ENCODE measurements around the gene TRPM5.

Gene TRPM5

DNA sequence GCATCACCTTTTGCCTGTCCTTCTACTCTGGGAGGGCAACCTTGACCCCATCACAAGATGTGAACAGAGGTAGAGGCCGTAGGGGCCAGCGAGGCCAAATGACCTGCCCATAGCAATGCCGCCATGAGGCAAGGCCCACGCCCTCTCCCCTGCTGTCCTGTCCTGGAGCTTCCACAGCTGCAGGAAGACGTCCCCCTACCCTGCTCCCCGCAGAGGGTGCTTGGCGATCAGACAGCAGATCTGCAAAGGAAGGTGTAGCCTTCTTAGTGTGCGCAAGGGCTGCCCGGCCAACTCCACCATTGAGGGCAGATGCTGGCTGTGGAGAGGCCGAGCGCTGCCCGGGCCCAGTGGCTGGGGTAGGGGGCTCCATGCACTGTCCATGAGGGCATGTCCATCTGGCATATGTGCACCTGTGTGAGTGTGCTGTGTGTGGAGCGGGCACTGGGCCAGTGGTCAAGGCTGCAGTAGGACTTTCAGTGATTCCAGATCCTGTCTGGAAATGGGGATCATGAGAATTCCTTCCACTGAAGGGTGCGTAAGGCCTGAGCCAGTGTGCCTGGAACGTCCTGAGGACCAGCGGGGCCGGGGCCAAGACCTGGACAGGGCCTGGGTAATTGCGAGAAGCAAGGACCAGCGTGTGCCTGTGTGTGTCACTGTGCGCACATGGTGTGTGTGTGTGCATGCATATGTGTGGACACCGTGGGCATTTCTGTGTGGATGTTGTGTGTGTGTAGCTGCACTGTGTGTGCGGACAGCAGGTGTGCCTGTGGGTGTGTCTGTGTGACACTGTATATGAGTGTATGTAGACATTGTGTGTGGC, 11.0 kb downstream of the TRPM5 start:
- Histone ChIP-seq H3K27me3 (replicated peaks; ENCODE audit: control insufficient read depth, insufficient read depth, low read length) (no peaks in the 10 kb centered on the region), H3K36me3 (ENCODE audit: control insufficient read depth, insufficient read depth, low read length) (no peaks in the 10 kb centered on the region), H3K4me3 (replicated peaks; ENCODE audit: low read depth, low read length) (no peak overlapping the region)
- TF ChIP-seq, protein P1, sequence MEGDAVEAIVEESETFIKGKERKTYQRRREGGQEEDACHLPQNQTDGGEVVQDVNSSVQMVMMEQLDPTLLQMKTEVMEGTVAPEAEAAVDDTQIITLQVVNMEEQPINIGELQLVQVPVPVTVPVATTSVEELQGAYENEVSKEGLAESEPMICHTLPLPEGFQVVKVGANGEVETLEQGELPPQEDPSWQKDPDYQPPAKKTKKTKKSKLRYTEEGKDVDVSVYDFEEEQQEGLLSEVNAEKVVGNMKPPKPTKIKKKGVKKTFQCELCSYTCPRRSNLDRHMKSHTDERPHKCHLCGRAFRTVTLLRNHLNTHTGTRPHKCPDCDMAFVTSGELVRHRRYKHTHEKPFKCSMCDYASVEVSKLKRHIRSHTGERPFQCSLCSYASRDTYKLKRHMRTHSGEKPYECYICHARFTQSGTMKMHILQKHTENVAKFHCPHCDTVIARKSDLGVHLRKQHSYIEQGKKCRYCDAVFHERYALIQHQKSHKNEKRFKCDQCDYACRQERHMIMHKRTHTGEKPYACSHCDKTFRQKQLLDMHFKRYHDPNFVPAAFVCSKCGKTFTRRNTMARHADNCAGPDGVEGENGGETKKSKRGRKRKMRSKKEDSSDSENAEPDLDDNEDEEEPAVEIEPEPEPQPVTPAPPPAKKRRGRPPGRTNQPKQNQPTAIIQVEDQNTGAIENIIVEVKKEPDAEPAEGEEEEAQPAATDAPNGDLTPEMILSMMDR (IDR thresholded peaks at IDR 0.05; ENCODE audit: insufficient read depth, low read length, poor library complexity, severe bottlenecking) = no peak
- peak; percentile 3 for DNase-seq (ENCODE audit: extremely low read depth, insufficient read length)

DNA sequence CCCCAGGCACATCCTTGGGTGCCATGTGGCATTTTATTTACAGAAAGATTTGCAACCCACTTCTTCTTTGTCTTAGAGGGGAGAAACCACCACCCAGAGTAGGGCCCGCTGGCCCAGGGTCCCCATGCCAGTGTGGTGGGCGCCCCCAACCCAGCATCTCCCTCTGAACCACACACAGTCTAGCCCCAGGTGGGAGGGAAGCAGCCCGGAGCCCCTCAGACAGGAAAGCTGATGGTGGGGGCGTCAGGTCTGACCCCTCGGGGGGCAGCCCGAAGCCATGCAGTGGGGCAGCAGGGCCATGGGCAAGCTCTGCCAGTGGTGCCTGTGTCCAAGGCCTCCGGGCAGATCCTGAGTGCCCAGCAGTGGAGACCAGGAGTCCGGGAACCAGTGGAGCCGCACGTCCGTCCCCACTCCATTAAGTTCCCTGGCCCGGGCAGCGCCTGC, 11.7 kb downstream of the TRPM5 start:
- peak; percentile 1 for DNase-seq (ENCODE audit: extremely low read depth, insufficient read length)
- H3K27me3 ChIP-seq (replicated peaks; ENCODE audit: control insufficient read depth, insufficient read depth, low read length) = no peaks in the 10 kb centered on the region
- H3K36me3 ChIP-seq (ENCODE audit: control insufficient read depth, insufficient read depth, low read length) = no peaks in the 10 kb centered on the region
- no peak overlapping the region for H3K4me3 ChIP-seq (replicated peaks; ENCODE audit: low read depth, low read length)
- TF ChIP-seq, protein P1 (IDR thresholded peaks at IDR 0.05; ENCODE audit: insufficient read depth, low read length, poor library complexity, severe bottlenecking) = no peak

DNA sequence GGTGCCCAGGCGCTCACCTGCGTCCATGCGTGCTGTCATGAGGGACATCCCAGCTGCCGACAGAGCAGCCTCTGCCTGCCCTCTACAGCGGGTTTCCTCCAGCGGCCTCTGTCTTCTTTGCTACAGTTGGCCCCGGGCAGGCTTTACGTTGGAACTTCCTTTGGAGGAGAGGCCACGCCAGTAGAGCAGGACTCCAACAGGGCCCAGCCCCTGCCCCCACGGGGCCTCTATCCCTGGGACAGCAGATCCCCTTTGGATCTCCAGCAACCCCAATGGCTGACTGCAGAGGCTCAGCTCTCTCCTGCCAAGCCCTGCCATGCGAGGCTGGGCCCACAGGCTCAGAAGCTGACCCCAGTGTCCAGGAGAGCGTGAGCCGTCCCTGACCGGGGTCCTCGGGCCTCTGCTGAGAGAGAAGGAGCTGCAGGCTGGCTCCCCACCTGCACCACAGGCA, 12.1 kb downstream of the TRPM5 start:
- peak; percentile 0 for DNase-seq (ENCODE audit: extremely low read depth, insufficient read length)
- Histone ChIP-seq H3K36me3 (ENCODE audit: control insufficient read depth, insufficient read depth, low read length) (no peaks in the 10 kb centered on the region), H3K4me3 (replicated peaks; ENCODE audit: low read depth, low read length) (no peak overlapping the region), H3K27me3 (replicated peaks; ENCODE audit: control insufficient read depth, insufficient read depth, low read length) (no peaks in the 10 kb centered on the region)
- TF ChIP-seq, protein P1 (IDR thresholded peaks at IDR 0.05; ENCODE audit: insufficient read depth, low read length, poor library complexity, severe bottlenecking) = no peak

DNA sequence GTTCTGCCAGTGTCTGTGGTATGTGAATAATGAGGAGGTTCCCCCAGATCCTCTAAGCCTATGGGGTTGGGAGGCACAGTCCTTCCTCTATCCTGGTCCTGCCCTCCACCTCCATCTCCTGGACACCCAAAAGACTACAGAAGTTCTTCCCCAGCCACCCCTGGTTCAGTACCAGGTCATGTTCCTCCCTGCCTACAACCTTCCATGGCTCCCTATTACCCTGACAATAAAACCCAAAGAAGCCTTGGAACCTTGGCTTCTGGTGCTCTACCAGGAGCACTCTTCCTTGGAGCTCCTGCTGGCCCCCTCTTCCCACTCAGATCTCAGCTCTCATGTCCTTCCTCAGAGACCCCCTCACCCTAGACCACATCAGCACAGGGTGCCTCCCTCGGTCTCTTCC, 12.9 kb downstream of the TRPM5 start:
- TF ChIP-seq, protein P1 (IDR thresholded peaks at IDR 0.05; ENCODE audit: insufficient read depth, low read length, poor library complexity, severe bottlenecking) = no peak
- no peak for DNase-seq (ENCODE audit: extremely low read depth, insufficient read length)
- H3K27me3 ChIP-seq (replicated peaks; ENCODE audit: control insufficient read depth, insufficient read depth, low read length) = no peaks in the 10 kb centered on the region
- no peaks in the 10 kb centered on the region for H3K36me3 ChIP-seq (ENCODE audit: control insufficient read depth, insufficient read depth, low read length)
- no peak overlapping the region for H3K4me3 ChIP-seq (replicated peaks; ENCODE audit: low read depth, low read length)

DNA sequence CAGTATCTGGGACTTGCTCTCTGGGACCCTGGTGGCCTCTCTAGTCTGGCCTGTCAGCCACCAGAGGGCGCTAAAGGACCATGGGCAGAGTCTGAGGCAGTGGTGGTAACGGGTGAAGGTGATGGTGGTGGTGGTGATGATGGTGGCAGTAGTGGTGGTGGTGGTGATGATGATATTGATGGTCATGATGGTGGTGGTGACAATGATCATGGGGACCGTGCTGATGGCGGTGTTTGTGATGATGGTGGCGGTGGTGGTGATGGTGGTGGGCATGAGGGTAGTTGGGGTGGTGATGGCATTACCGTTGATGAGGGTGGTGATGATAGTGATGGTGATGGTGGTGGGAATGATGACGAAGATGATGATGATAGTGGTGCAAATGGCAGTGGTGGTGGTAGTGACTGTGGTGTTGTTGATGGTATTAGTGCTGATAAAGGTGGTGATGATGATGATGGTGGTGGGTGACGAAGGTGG, 16.0 kb downstream of the TRPM5 start:
- Histone ChIP-seq H3K4me3 (replicated peaks; ENCODE audit: low read depth, low read length) (no peak overlapping the region), H3K36me3 (ENCODE audit: control insufficient read depth, insufficient read depth, low read length) (no peaks in the 10 kb centered on the region), H3K27me3 (replicated peaks; ENCODE audit: control insufficient read depth, insufficient read depth, low read length) (no peaks in the 10 kb centered on the region; the same call in 1 of the 2 replicates)
- TF ChIP-seq, protein P1 (IDR thresholded peaks at IDR 0.05; ENCODE audit: insufficient read depth, low read length, poor library complexity, severe bottlenecking) = peak; percentile 86
- no peak for DNase-seq (ENCODE audit: extremely low read depth, insufficient read length)

All from GM06990 (cell line).